PC-3 (cell line): ENCODE data around the gene RGS17.

Source experiments
- CTCF ChIP-seq: fragments of 300-600 bp; sonication (generic); conservative IDR thresholded peaks from 2 replicates; pipeline ENCODE4 v1.5.1; 2017; ENCODE audit warnings: antibody characterized with exemption, low read depth, mild to moderate bottlenecking, low read length
- EZH2 ChIP-seq: fragments of 300-600 bp; sonication (generic); IDR thresholded peaks from one replicate; pipeline ENCODE4 v1.6.1; 2017; ENCODE audit warnings: antibody characterized with exemption, mild to moderate bottlenecking, low read length; ENCODE audit not compliant: unreplicated experiment
- EZH2phosphoT487 ChIP-seq: fragments of 300-600 bp; sonication (generic); IDR thresholded peaks from 2 replicates; pipeline ENCODE4 v1.6.1; 2018; ENCODE audit warnings: mild to moderate bottlenecking, antibody characterized with exemption, low read length, borderline replicate concordance

GRCh38 chr6:153101461-153101860 lies 29.6 kb downstream of the RGS17 start:
- no peak for TF ChIP-seq CTCF
- TF ChIP-seq EZH2: no peak
- no peak for TF ChIP-seq EZH2phosphoT487
